ENCODE results near the gene RABGAP1L. TPM values are rescaled to one million over a fixed set of nuclear protein-coding genes. Genes with fewer than 3 reads are reported as not detected.
"Not testable (repeated sequence)": the region's sequence is repeated elsewhere in the genome, so short reads cannot be mapped to it uniquely, and the experiment has no call there.

Gene RABGAP1L
- total RNA-seq, 1 donor from 2014 or later = 48.8 TPM

DNA sequence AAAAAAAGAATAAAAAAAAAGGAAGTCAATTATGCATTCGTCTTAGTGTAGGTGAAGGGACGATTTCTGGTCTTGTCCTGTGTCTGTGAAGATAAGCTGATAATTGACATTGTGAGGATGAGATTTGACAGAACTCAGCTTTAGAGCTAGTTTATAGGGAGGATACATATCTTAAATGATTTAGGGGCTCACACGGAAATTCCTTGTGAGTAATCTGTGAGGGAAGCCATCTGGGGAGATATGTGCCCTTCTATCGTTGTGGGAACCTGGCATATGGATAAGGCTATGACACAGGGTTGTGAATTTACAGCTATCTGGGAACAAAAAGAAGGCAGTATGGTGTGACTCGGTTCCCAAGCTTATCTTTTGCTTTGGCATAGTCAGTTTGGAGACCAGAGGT lies 71.1 kb downstream of the RABGAP1L start:
- intact Hi-C loops (cut with micrococcal nuclease) = no loop called here

DNA sequence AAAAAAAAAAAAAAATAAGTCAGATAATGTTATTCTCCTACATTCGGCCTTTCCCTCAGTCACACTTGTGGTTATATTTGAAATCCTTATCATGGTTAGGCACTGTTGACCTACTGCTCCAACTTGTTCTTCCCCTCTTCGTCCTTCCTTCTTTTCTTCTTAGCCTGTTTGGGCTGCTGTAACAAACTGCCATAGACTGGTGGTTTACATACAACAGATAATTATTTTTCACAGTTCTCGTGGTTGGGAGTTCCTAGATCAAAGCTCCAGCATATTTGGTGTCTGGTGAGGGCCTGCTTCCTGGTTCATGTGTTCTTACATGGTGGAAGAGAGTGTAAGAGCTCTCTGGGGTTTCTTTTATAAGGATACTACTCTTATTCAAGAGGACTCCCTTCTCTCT lies 73.4 kb downstream of the RABGAP1L start:
- intact Hi-C loops (cut with micrococcal nuclease) = no loop called here

DNA sequence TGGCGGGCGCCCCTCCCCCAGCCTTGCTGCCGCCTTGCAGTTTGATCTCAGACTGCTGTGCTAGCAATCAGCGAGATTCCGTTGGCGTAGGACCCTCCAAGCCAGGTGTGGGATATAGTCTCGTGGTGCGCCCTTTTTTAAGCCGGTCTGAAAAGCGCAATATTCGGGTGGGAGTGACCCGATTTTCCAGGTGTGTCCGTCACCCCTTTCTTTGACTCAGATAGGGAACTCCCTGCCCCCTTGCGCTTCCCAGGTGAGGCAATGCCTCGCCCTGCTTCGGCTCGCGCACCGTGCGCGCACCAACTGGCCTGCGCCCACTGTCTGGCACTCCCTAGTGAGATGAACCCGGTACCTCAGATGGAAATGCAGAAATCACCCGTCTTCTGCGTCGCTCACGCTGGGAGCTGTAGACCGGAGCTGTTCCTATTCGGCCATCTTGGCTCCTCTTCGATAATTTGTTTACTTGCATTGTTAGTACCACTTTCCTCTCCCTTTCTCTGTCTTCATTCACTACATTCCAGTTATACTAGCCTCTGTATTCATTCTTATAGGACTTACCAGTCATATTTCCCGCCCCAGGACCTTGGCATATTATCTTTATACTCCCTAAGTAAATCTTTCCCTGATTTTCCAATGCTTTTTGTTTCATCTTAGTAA lies 79.7 kb downstream of the RABGAP1L start:
- intact Hi-C loops (cut with micrococcal nuclease) = not testable (repeated sequence)

DNA sequence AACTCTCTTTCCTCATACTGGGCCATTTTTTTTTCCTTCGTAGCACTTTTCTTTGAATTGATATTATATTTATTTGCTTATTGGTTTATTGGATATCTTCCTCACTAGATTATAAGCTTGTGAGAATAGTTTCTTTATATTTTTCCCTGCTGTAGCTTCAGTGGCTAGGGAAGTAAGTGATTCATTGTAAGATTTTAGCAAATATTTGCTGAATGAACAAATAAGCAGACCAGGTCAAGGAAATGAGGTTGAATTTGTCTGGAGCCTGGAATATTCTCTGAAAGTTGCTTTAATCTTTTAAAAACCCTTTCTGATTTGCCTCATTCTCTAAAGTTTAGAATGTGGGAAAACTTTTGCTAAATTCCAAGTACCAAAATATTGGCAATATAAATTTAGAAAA lies 80.2 kb downstream of the RABGAP1L start:
- intact Hi-C loops (cut with micrococcal nuclease) = no loop called here

DNA sequence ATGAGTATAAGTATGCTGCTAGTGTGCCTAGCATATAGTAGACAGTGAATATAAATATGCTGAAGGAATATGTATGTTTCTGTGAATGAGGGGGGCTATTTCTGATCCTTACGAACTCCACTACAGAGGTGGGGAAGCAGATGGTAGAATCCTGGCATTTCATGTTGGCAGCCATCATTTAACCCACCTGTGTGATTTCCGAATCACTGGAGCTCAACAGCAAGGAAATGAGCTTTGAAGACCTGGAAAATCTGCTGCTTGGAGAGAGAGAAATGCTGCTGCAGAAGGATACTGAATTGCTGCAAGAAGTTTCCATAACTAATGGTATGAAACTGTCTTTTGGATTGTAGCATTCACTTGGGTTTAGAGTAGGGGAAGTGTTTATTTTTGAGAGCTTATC lies 83.5 kb downstream of the RABGAP1L start:
- intact Hi-C loops (cut with micrococcal nuclease) = no loop called here

DNA sequence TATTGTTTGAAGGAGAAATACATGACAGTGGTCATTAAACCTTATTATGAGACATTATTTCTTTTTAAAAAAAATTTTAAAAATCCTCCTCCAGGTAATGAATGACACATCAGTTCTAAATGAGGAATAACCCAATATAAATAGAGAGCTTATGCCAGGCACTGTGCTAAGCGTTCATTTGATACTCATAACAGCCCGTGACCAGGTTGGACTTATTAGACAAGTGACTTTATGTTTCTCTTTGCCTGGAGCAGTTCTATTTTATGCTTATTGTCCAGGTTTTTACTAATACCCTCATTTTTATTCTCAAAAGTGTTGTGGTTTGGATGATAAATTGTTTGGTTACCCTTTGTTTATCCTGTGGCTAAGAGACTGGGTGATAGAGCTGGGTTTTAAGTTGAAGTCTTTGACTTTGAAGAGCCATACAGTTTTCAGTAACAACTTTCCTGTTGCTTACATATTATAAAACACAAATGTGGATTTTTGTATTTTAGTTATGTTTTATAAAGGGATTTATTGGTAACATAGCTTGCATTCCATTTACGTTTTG lies 84.2 kb downstream of the RABGAP1L start:
- intact Hi-C loops (cut with micrococcal nuclease) = no loop called here

DNA sequence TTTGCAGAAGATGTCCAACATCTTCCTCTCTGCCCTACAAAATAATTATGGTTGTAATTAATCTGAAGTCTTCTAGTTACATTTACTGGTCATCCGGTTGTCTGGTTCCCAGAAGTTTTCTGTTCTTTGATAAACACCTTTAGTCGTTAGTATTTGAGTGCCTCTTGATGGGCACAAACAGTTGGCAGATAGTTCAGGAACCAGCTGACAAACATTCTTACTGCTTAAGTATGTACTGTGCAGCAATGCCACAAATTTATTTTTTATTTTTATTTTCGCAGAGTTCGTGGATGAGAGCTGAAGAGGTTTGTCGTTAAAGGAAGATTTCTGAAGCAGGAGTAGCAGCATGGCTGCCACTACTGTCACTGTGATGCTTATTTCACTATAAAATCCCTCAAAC lies 84.7 kb downstream of the RABGAP1L start:
- intact Hi-C loops (cut with micrococcal nuclease) = no loop called here

DNA sequence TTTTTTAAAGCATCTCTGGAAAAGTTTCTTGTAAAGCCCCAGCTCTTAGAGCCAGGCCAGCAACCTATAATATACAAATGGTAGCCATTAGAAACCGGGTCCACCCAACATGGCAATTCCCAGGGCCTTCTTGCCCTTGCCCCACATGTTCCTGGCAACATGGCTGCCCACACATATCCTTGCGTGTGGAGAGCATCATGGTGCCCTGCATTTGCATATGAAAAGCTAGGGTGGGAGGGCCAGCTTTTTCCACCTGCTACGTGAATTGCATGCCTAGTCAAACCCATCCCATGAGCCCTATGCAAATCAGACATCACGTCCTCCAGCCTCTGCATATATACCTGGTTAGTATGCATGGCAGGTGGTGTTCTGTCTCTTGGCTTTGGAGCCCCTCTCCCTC lies 88.2 kb downstream of the RABGAP1L start:
- intact Hi-C loops (cut with micrococcal nuclease) = no loop called here

DNA sequence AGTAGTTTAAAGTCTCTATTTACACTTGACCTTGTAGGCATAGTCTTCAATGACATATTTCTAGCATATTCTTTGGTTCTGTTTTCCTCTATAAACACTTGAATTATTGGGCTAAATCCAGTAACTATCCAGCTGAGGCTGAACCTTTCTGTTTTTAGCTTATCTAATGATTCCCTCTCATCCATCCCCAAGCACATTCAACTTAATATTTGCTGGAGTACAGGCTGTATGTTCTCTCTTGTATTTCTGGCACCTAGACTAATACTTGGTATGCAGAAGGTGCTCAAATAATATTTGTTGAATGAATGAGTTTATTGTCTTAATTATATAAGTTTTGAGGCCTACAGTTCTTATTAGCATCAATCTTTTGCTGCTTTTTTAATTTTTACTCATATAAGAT lies 88.7 kb downstream of the RABGAP1L start:
- intact Hi-C loops (cut with micrococcal nuclease) = no loop called here

DNA sequence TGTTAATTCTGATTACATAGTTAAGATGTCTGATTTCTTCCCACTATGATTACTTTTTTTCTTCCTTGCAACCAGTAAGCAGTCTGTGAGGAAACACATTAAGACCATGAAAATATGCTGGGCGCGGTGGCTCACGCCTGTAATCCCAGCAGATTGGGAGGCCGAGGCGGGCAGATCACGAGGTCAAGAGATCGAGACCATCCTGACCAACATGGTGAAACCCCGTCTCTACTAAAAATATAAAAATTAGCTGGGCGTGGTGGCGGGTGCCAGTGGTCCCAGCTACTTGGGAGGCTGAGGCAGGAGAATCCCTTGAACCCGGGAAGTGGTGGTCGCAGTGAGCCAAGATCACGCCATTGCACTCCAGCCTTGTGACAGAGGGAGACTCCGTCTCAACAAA lies 97.1 kb downstream of the RABGAP1L start:
- intact Hi-C loops (cut with micrococcal nuclease) = not testable (repeated sequence)

DNA sequence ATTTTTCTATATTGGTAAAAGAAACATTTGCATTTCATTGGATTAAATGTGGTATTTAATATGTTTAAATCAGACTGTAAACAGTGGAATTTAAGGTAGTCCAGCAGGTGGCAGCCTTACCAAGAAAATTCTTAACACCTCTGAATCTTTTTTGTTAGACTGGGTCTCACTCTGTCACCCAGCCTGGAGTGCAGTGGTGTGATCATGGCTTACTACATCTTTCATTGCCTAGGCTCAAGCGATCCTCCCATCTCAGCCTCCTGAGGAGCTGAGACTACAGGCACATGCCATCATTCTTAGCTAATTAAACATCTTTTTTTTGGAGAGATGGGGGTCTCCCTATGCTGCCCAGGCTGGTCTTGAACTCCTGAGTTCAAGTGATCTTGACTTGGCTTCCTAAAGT lies 98.8 kb downstream of the RABGAP1L start:
- intact Hi-C loops (cut with micrococcal nuclease) = loop anchor here (1.0 to 2.0 kb wide), 3 partner anchors 468 to 741 kb away; partner anchors contain the start of gene CACYBP

DNA sequence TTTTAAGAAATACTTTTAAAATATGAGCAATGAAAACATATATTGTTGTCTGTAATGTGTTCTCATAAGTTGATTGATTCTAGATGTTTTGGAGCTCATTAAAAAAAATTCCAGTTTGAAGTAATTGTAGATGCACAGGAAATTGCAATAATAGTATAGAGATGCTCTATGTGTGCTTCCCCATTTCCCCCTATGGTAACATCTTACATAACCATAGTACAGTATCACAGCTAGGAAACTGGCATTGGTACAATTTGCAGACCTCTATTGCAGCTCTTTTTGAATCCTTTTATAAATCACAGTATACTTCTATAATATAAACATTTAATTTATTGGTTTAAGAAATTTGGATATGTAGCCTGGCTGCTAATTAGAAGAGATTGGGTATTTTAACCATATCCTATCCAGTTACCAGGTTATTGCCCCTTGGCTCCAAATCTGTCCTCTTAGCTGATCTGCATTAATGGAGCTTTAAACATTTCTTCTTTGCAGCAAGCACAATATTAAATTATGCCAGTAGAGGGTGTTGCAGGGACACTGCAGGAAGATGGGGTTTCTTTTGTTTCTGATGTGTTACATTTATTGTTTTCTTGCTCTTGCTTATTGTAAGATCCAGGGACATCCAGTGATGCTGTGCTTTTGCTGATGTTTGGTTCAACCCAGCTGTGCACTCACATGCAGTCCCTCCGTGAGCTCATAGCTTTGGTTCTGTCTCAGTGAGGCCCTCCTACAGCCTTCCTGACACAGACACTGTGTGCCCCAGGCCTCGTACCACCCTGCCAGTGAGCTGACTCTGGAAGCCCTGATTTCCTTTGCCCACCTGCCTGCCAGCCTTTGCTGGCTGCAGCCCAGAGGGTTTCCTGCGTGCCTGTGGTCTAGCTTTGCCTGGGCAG lies 103.3 kb downstream of the RABGAP1L start:
- intact Hi-C loops (cut with micrococcal nuclease) = loop anchor here (1.0 kb wide), 1 partner anchor 464 kb away; no protein-coding TSS in a partner anchor

DNA sequence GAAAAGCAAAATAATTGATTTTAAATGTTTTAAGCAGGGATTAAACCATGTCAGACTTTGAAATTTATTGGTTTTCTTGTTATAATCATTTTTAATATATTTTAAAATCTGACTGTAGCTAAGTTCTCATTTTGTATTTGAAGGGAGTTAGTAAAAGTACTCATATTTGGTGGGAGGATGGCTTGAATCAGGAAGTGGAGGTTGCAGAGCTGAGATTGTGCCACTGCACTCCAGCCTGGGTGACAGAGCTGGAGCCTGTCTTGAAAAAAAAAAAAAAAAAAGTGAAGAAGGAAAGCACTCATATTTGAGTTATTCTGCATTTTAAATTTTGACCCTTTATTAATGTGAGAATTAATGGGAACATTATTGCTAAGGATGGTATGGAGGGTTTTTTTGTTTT lies 106.0 kb downstream of the RABGAP1L start:
- intact Hi-C loops (cut with micrococcal nuclease) = no loop called here

DNA sequence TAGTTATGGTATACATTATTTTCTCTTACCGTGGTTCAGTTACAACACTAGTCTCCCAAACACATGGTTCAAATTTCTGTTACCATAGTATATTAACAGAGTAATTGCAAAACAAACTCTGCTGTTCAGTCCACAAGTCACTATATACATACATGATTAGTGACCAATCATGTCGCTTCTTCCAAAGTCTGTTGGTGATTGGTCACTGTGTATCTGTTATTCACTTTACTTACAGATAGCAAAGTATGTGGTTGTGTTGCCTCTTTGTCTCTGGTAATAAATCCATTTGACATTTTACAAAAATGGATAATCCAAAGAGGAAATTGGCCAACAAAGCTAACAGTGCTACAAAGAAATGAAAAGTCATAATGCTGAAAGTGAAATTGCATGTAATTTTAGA lies 107.2 kb downstream of the RABGAP1L start:
- intact Hi-C loops (cut with micrococcal nuclease) = no loop called here

DNA sequence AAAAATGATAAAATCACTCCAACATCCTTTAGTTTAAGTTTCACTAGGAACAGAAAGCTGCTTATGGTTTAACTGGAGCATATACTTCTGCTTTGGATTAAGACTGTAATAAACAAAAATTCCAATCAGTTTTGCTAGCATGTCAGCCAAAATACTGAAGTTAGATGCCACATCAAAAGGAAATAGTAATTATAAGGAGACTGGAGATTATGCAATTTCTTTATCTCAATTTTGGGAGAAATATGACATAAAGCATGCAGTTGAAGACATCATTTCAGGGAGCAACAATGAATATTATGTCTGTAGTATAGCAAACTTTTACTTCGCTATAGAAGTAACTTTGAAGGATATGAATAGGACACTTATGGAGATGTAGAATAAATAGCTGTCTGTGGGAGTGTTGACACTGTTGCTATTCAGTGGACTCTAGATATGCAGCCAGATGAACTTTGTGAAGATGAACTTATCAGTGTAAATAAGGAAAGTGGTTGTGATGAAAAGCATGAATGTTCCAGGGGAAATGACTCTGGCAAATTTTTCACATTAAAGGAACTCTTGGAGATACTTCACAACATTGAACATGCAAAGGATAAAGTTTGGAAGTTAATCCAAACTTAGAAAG lies 107.8 kb downstream of the RABGAP1L start:
- intact Hi-C loops (cut with micrococcal nuclease) = no loop called here

DNA sequence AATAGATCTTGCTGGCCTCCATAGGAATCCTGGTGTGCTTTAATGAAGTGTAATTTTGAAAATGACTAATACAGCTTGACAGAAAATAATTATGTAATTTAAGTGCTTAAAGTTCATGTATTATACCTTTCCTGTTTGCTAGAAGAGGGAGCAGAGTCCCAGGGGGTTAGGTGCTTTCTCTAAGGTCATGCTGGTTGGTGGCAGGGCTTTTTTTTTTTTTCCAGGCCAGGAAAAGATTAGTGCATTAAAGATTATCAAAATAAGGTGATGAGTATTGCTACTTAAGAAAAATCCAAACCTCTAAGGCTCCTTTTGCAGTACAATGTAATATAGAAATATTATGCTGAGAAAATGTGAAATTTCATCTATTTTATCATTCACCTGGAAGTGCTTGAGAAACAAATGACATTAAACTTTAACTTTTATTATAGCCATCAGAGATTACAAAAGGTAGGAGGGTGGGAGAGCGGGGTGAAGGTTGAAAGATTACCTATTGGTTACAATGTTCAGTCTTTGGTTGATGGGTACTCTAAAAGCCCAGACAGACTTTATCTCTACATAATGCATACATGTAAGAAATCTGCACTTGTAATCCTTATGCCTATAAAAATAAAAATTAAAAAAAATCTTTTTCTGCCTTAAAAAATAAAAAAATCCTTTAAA lies 110.8 kb downstream of the RABGAP1L start:
- intact Hi-C loops (cut with micrococcal nuclease) = no loop called here

DNA sequence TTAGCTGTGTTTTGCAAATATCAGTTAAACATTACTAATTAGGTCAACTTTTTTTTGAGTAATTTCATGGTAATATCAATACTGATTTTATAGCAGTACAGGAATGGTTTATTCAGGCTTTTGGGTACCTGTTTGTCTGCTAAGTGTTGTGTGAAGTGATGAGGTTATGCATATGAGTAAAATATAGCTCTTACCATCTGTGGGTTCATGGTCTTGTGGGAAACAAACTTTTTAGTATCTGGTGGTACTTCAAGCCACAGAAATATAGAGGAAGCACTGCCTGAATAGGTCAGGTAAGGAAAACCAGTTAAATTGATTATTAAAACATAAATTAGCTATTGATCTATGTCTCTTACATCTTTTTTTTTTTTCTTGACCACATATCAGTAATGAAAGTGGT lies 113.9 kb downstream of the RABGAP1L start:
- intact Hi-C loops (cut with micrococcal nuclease) = no loop called here

DNA sequence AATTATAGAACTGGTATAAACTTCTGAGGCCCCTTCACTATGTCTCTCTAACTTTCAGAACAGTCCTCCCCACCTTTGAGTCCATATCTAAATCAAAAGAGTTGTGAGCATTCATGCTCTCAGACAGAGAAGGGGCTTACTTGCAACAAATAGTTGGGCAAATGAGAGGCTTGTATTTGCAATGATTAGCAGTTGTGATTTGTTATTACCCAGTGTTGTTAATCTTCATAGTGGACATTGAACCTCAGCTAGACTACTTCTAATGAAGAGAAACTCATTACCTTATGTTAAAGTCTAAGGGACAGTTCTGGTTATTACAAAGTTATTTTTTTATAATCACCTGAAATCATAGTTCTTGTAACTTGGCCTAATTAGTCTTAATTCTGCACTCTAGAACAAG lies 114.5 kb downstream of the RABGAP1L start:
- intact Hi-C loops (cut with micrococcal nuclease) = no loop called here

DNA sequence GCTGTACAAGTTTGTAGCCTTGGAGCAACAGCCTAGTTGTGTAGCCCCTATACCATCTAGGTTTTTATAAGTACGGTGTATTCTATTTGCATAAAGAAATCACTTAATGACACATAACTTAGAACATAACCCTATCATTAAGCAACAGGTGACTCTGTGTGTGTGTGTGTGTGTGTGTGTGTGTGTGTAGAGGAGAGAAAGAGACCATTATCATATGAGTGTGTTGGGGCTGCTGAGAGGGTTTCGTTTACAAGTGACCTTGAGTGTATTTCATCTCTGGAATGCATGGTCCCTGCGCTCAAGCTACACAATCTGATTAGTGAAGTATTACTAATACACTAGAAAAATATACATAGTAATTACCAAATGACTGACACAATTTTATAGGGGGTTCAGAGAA lies 115.1 kb downstream of the RABGAP1L start:
- intact Hi-C loops (cut with micrococcal nuclease) = no loop called here

DNA sequence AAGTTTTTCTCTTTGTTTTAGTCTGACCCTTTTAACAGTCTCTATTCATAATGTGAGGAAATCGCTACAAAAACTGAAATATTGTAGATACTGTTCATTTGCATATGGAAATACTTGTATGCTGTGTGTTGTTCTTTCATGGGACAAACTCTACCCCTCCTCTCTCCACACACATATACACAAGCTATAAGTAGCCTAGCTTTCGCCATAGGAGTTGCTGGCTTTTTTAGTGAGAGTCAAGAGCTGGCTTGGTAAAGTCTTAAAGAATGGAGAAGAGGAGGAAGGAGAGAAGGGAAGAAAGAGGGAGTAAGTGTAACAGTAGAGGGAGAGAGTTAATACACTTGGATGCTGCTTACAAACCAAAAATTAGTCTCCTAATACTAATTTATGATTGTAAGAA lies 115.6 kb downstream of the RABGAP1L start:
- intact Hi-C loops (cut with micrococcal nuclease) = no loop called here

DNA sequence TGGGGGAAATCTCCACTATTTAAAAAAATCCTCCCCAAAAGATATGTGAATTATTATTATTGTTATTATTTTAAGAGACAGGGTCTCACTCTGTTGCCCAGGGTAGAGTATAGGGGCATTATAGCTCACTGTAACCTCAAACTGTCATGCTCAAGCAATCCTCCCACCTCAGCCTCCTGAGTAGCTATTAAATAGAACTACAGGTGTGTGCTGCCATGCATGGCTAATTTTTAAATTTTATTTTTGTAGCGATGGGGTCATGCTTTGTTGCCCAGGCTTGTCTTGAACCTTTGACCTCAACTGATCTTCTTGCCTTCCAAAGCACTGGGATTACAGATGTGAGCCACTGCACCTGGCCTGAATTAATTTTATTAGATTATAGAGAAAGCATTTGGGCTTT lies 116.8 kb downstream of the RABGAP1L start:
- intact Hi-C loops (cut with micrococcal nuclease) = no loop called here

Measured in T-helper 2 cell treated with Interferon-gamma antibody and Interleukin-4, amounts not matched to agents 100 ng/mL and 5 ng/mL, for 36 hours (primary cell).